ENCODE data around the gene SYNPR.

DNA sequence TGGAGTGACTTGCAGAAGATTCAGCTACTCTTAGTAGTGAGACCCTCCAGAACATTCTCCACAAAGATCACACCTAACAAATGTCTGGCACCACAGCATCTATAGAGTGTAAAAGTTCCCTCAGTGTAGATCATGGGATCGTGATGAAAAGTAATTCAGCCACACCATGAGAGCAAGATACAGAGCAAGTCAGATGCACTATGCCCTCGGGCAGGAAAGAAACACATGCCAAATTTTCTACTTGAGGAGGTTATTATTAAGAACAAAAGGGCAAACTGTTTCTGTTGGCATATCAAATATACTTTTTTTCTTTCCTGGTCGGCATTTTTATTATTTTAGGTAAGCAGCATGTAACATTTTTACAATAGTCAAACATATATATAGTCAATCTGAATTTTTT lies 329.6 kb downstream of the SYNPR start:
- TF ChIP-seq EZH2phosphoT487 (IDR thresholded peaks at IDR 0.05; ENCODE audit: low read depth) = no peak
- TF ChIP-seq, protein P1, sequence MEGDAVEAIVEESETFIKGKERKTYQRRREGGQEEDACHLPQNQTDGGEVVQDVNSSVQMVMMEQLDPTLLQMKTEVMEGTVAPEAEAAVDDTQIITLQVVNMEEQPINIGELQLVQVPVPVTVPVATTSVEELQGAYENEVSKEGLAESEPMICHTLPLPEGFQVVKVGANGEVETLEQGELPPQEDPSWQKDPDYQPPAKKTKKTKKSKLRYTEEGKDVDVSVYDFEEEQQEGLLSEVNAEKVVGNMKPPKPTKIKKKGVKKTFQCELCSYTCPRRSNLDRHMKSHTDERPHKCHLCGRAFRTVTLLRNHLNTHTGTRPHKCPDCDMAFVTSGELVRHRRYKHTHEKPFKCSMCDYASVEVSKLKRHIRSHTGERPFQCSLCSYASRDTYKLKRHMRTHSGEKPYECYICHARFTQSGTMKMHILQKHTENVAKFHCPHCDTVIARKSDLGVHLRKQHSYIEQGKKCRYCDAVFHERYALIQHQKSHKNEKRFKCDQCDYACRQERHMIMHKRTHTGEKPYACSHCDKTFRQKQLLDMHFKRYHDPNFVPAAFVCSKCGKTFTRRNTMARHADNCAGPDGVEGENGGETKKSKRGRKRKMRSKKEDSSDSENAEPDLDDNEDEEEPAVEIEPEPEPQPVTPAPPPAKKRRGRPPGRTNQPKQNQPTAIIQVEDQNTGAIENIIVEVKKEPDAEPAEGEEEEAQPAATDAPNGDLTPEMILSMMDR (IDR thresholded peaks at IDR 0.05; ENCODE audit: low read depth, low read length) = no peak
